Mesenchymal stem cell (in vitro differentiated cells and primary cell): ENCODE results near the gene SIRPB1.
"Not testable (repeated sequence)": the region's sequence is repeated elsewhere in the genome, so short reads cannot be mapped to it uniquely, and the experiment has no call there.

Source experiments
- DNase-seq: peaks from one replicate; pipeline ENCODE4 v3.0.0-alpha.2; 2013
- H2AFZ ChIP-seq: one replicate; pipeline ENCODE4 v1.6.1; 2013; ENCODE audit warnings: low read depth, mild to moderate bottlenecking, control low read depth, inconsistent platforms, low read length, moderate library complexity
- H2AK5ac ChIP-seq: 2 replicates; pipeline ENCODE4 v1.6.1; 2013; ENCODE audit warnings: low read length, moderate library complexity, mild to moderate bottlenecking, inconsistent platforms; ENCODE audit not compliant: severe bottlenecking
- H2BK120ac ChIP-seq: one replicate; pipeline ENCODE4 v1.6.1; 2013; ENCODE audit warnings: low read depth, mild to moderate bottlenecking, inconsistent platforms, low read length, moderate library complexity
- H2BK12ac ChIP-seq, 2 experiments: one replicate each; pipeline ENCODE4 v1.6.1; 2013; ENCODE audit warnings: inconsistent platforms in 2 of 2, low read length in 2 of 2, mild to moderate bottlenecking in 2 of 2, moderate library complexity in 2 of 2, control low read depth in 1 of 2
- H2BK15ac ChIP-seq: one replicate; pipeline ENCODE4 v1.6.1; 2013; ENCODE audit warnings: mild to moderate bottlenecking, low read depth, inconsistent platforms; ENCODE audit not compliant: poor library complexity, severe bottlenecking
- H2BK5ac ChIP-seq: 2 replicates; pipeline ENCODE4 v1.6.1; 2013; ENCODE audit warnings: low read depth, mild to moderate bottlenecking, low read length, control low read depth, inconsistent platforms; ENCODE audit not compliant: poor library complexity, severe bottlenecking
- H3K14ac ChIP-seq, 2 experiments: one replicate each; pipeline ENCODE4 v1.6.1; 2013; ENCODE audit warnings: inconsistent platforms in 2 of 2, low read length in 2 of 2, control low read depth in 1 of 2, mild to moderate bottlenecking in 1 of 2, moderate library complexity in 1 of 2
- H3K18ac ChIP-seq, 2 experiments: one replicate each; pipeline ENCODE4 v1.6.1; 2013; ENCODE audit warnings: inconsistent platforms in 2 of 2, low read length in 2 of 2, control low read depth in 1 of 2, low read depth in 1 of 2, mild to moderate bottlenecking in 1 of 2
- H3K23ac ChIP-seq, 2 experiments: one replicate each; pipeline ENCODE4 v1.6.1; 2013; ENCODE audit warnings: inconsistent platforms in 2 of 2, low read length in 2 of 2, mild to moderate bottlenecking in 2 of 2, moderate library complexity in 2 of 2, control low read depth in 1 of 2
- H3K27ac ChIP-seq: 2 replicates; pipeline ENCODE4 v1.5.1; 2013; ENCODE audit warnings: mild to moderate bottlenecking, moderate library complexity, low read length, control low read depth, inconsistent platforms; ENCODE audit not compliant: poor library complexity, severe bottlenecking
- H3K27me3 ChIP-seq, 2 experiments: 2 replicates each; pipeline versions ENCODE4 v1.6.1 to v1.7.0; 2013; ENCODE audit warnings: low read length in 2 of 2, mild to moderate bottlenecking in 2 of 2, moderate library complexity in 2 of 2, control low read depth in 1 of 2, inconsistent platforms in 1 of 2; ENCODE audit not compliant: control insufficient read depth in 1 of 2, insufficient read depth in 1 of 2
- H3K36me3 ChIP-seq, 2 experiments: 2 replicates each; pipeline versions ENCODE4 v1.6.1 to v1.7.0; 2013; ENCODE audit warnings: low read length in 2 of 2, control low read depth in 1 of 2, inconsistent platforms in 1 of 2, low read depth in 1 of 2, mild to moderate bottlenecking in 1 of 2; ENCODE audit not compliant: insufficient read depth in 2 of 2, control insufficient read depth in 1 of 2
- H3K4ac ChIP-seq, 2 experiments: one replicate each; pipeline ENCODE4 v1.6.1; 2013; ENCODE audit warnings: inconsistent platforms in 2 of 2, low read length in 2 of 2, mild to moderate bottlenecking in 2 of 2, moderate library complexity in 2 of 2, control low read depth in 1 of 2, low read depth in 1 of 2
- H3K4me1 ChIP-seq: 2 replicates; pipeline ENCODE4 v1.6.1; 2013; ENCODE audit warnings: low read depth, low read length, control low read depth; ENCODE audit not compliant: control insufficient read depth, insufficient read depth
- H3K4me2 ChIP-seq: 2 replicates; pipeline ENCODE4 v1.6.1; 2013; ENCODE audit warnings: low read length, mild to moderate bottlenecking, inconsistent platforms; ENCODE audit not compliant: poor library complexity, severe bottlenecking
- H3K4me3 ChIP-seq, 2 experiments: 2 replicates each; pipeline versions ENCODE4 v1.5.1 to v1.7.0; 2013; ENCODE audit warnings: low read length in 2 of 2, mild to moderate bottlenecking in 2 of 2, control low read depth in 1 of 2, low read depth in 1 of 2; ENCODE audit not compliant: insufficient read depth in 1 of 2
- H3K79me1 ChIP-seq: replicated peaks from 2 replicates; pipeline ENCODE4 v1.6.1; 2013; ENCODE audit warnings: mild to moderate bottlenecking, control low read depth, low read length, inconsistent platforms; ENCODE audit not compliant: poor library complexity, severe bottlenecking
- H3K9ac ChIP-seq: 2 replicates; pipeline ENCODE4 v1.7.0; 2013; ENCODE audit warnings: mild to moderate bottlenecking, low read length, moderate library complexity
- H3K9me3 ChIP-seq: 2 replicates; pipeline ENCODE4 v1.7.0; 2013; ENCODE audit warnings: mild to moderate bottlenecking, low read length; ENCODE audit not compliant: control insufficient read depth
- H4K8ac ChIP-seq: one replicate; pipeline ENCODE4 v1.6.1; 2013; ENCODE audit warnings: inconsistent platforms, mild to moderate bottlenecking, low read length, moderate library complexity
- H4K91ac ChIP-seq: one replicate; pipeline ENCODE4 v1.6.1; 2013; ENCODE audit warnings: mild to moderate bottlenecking, low read length, inconsistent platforms
- WGBS: methylation state at CpG from one replicate; pipeline ENCODE4 v1.1.7; 2013; ENCODE audit warnings: mixed read lengths; 5-methylcytosine and 5-hydroxymethylcytosine counted together

Gene SIRPB1

GRCh38 chr20:1618479-1618878, 1.3 kb downstream of the SIRPB1 start:
- H3K9me3 ChIP-seq = peaks cover 14% of the 10 kb centered on the region
- H3K36me3 ChIP-seq = no peaks in the 10 kb centered on the region
- no peak overlapping the region for H3K23ac ChIP-seq
- H2BK15ac ChIP-seq = no peak overlapping the region
- H3K14ac ChIP-seq = no peak overlapping the region
- H3K4me1 ChIP-seq = no peaks in the 10 kb centered on the region
- no peaks in the 10 kb centered on the region for H3K79me1 ChIP-seq
- H2BK5ac ChIP-seq = no peak overlapping the region
- no peak overlapping the region for H2BK12ac ChIP-seq
- H3K4ac ChIP-seq = no peak overlapping the region
- no peak overlapping the region for H4K8ac ChIP-seq
- H3K9ac ChIP-seq = no peak overlapping the region
- H3K4me3 ChIP-seq = no peak overlapping the region
- no peak overlapping the region for H2AK5ac ChIP-seq
- H2AFZ ChIP-seq = no peak overlapping the region
- DNase-seq = no peak
- H3K18ac ChIP-seq = no peak overlapping the region
- peaks cover 0 to 4% of the 10 kb centered on the region in 2 experiments for H3K27me3 ChIP-seq
- no peak overlapping the region for H4K91ac ChIP-seq
- no peak overlapping the region for H2BK120ac ChIP-seq
- H3K27ac ChIP-seq = no peak overlapping the region
- H3K4me2 ChIP-seq = no peak overlapping the region

GRCh38 chr20:1616858-1617434, 2.9 kb downstream of the SIRPB1 start:
- Histone ChIP-seq H4K91ac (no peak overlapping the region), H3K4me3 (no peak overlapping the region), H3K4me2 (no peak overlapping the region), H3K27ac (no peak overlapping the region), H3K4me1 (no peaks in the 10 kb centered on the region), H3K14ac (no peak overlapping the region), H2BK12ac (no peak overlapping the region), H2BK120ac (no peak overlapping the region), H3K4ac (no peak overlapping the region), H3K36me3 (no peaks in the 10 kb centered on the region), H2AFZ (no peak overlapping the region), H3K18ac (no peak overlapping the region), H3K79me1 (no peaks in the 10 kb centered on the region), H2BK15ac (no peak overlapping the region), H2AK5ac (no peak overlapping the region), H4K8ac (no peak overlapping the region), H3K9me3 (peaks cover 14% of the 10 kb centered on the region), H3K9ac (no peak overlapping the region), H2BK5ac (no peak overlapping the region), H3K23ac (no peak overlapping the region), H3K27me3 (peaks cover 0 to 4% of the 10 kb centered on the region in 2 experiments)
- DNase-seq = no peak

DNA sequence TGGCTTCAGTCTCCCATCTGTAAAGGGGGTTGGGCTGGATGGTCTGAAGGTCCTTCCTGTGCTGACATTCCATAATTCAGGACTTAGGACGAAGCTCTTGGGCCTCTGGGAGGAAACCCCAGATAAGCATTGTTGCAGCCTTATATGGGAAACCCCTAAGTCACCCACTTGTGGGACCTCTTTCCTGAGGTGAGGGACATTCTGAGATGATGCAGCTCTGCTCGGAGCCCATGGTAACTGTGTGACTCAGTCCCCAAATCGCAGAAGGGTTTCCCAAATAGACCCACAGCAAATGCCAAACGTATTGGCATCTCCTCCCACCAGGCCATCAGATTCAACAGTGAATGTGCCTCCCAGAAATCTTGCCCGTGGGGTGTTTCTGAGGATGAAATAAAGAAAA, 9.4 kb downstream of the SIRPB1 start:
- H3K9ac ChIP-seq, H3K9me3 ChIP-seq, H3K4me3 ChIP-seq, H3K14ac ChIP-seq, H3K27ac ChIP-seq, H2BK120ac ChIP-seq, H3K36me3 ChIP-seq, H2BK12ac ChIP-seq, H3K27me3 ChIP-seq, H3K23ac ChIP-seq, H4K91ac ChIP-seq, H3K4ac ChIP-seq, DNase-seq, H2BK15ac ChIP-seq, H3K4me2 ChIP-seq, H2AFZ ChIP-seq, H4K8ac ChIP-seq, H2AK5ac ChIP-seq, H3K4me1 ChIP-seq, H3K79me1 ChIP-seq, H2BK5ac ChIP-seq, H3K18ac ChIP-seq: not testable (repeated sequence)
- WGBS = 51% methylated on average over 3 of the region's 5 CpGs

DNA sequence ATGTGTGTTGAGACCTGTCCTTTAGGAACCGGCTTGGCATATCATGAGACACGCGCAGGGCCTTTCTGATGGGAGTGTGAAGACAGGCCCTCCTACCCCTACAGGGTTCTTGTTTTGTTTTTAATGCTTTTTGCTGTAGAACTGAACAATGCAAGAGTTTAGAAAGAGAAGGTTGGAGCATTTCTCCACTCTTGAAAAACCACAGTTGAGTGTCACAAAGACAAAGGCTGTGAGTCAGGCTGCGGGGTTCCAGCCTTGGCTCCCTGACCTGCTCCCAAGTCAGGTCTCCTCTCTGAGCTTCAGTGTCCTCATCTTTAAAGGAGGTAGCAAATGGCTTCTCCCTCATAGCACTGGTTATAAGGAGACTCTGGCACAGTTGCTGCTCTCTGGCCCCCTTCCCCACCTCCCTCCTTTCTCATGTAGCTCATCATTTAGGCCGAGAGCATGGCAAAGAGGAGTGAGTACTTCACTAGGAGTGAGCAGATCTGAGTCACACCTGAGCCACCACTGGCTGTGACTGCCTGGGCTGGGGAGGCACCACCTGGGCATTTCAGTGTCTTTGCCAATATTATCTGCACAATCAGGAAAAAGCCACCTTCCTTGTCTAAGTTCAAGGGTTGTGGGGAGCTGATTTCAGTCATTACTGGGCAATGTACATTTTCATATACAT, 11.0 kb downstream of the SIRPB1 start:
- not testable (repeated sequence) for H3K4me1 ChIP-seq, DNase-seq, H3K79me1 ChIP-seq, H3K14ac ChIP-seq, H4K8ac ChIP-seq, H3K18ac ChIP-seq, H3K23ac ChIP-seq, H2BK5ac ChIP-seq, H3K4me3 ChIP-seq, H3K9me3 ChIP-seq, H3K9ac ChIP-seq, H3K27me3 ChIP-seq, H2BK15ac ChIP-seq, H2BK12ac ChIP-seq, H3K27ac ChIP-seq, H2AK5ac ChIP-seq, H2AFZ ChIP-seq, H3K4me2 ChIP-seq, H3K36me3 ChIP-seq, H3K4ac ChIP-seq, H2BK120ac ChIP-seq, H4K91ac ChIP-seq
- WGBS = no CpG with 5 or more reads among the region's 5 CpGs
